ENCODE measurements around the gene MUC5AC. TPM values are rescaled to one million over a fixed set of nuclear protein-coding genes. Genes with fewer than 3 reads are reported as not detected.

Gene MUC5AC
- not detected in 2 replicates for total RNA-seq

DNA sequence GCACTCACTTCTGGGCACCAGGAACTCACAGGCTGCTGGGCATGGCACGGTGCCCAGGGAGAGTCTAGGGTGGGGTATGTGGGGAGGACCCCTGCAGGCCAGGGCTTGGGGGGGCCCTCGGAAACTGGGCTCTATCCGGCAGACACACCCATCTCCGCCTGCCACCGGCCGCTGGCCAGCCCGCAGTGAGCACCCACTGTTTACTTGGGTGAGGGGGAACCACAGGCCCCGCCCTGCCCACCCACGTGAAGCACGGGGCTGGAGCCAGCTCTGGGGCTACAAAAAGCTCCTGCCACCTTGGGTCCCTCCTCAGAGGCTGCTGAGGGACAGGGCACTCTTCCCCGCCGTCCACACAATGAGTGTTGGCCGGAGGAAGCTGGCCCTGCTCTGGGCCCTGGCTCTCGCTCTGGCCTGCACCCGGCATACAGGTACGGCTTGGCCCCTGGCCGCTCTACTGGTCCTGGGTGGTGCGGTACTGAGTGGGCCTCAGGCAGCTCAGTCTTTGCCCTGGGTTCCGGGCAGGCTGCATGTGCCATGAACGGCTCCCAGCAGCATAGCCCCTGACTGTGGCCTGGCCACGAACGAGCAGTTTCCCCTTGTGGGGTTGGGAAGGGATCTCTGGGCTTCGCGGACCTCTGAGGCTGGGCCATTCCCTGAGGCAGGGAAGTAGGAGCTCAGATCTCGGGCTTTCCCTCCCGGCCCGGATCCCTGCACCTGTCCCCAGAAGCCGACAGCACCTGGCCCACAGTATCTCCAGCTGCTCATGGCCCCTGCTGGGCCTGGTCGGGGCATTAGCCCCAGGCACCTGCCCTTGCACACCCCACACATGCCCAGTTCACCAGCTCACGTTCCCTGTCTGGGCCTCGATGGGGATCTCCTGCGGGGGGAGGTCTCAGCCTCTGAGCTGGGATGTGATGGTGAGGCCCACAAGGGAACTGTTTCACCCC is at the start of gene MUC5AC:
Gene MUC5AC (plus strand): TSS at position 309 of the 947 bp plus-strand sequence. CDS start 47 bp downstream, at position 356.
- DNase-seq (peak; percentile 6), ATAC-seq (ENCODE audit: low read depth) (no peak)
- CTCF ChIA-PET: no interaction called here
- H3K4me1 Mint-ChIP-seq: no peaks in the 10 kb centered on the region
- no peak within 1 kb of the TSS for H3K27ac Mint-ChIP-seq
- no peak within 1 kb of the TSS for H3K4me3 Mint-ChIP-seq
- no peaks in the 10 kb centered on the region for H3K27me3 Mint-ChIP-seq
- TF ChIP-seq, protein P1, sequence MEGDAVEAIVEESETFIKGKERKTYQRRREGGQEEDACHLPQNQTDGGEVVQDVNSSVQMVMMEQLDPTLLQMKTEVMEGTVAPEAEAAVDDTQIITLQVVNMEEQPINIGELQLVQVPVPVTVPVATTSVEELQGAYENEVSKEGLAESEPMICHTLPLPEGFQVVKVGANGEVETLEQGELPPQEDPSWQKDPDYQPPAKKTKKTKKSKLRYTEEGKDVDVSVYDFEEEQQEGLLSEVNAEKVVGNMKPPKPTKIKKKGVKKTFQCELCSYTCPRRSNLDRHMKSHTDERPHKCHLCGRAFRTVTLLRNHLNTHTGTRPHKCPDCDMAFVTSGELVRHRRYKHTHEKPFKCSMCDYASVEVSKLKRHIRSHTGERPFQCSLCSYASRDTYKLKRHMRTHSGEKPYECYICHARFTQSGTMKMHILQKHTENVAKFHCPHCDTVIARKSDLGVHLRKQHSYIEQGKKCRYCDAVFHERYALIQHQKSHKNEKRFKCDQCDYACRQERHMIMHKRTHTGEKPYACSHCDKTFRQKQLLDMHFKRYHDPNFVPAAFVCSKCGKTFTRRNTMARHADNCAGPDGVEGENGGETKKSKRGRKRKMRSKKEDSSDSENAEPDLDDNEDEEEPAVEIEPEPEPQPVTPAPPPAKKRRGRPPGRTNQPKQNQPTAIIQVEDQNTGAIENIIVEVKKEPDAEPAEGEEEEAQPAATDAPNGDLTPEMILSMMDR (IDR thresholded peaks at IDR 0.05): no peak
- intact Hi-C loops (cut with micrococcal nuclease): no loop called here
- no peaks in the 10 kb centered on the region for H3K36me3 Mint-ChIP-seq (ENCODE audit: low read depth)
- POLR2A ChIA-PET: no interaction called here
- no peaks in the 10 kb centered on the region for H3K9me3 Mint-ChIP-seq

DNA sequence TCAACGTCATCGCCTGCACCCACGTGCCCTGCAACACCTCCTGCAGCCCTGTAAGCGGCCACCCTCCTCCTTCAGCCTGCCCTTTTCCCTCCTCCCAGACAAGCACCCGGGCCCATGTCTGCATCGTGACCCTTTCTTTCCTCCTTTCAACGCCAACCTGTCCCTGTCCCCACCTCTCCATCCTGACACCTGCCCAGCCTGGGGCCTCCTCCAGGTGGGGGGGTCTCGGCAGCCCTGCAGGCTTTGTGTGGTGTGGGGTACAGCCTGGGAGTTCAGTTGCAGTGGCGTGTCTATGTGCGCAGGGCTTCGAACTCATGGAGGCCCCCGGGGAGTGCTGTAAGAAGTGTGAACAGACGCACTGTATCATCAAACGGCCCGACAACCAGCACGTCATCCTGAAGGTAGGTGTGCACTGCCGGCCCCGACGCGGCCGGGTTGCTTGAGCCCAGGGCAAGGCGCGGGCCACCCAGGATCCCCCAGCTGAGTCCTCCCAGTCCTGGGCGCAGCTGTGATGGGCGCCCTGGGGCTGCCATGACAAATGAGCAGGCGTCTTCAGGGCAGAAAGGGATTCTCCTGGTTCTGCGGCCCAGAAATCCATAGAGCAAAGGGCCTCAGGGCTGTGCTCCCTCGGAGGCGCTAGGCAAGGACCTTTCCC is 49.4 kb upstream of the MUC5AC start:
- ATAC-seq (ENCODE audit: low read depth) (no peak), DNase-seq (no peak)
- ChIA-PET CTCF (no interaction called here), POLR2A (no interaction called here)
- TF ChIP-seq, protein P1 (IDR thresholded peaks at IDR 0.05): no peak
- H3K36me3 Mint-ChIP-seq (ENCODE audit: low read depth): no peaks in the 10 kb centered on the region
- intact Hi-C loops (cut with micrococcal nuclease): no loop called here
- no peak overlapping the region for H3K4me3 Mint-ChIP-seq
- H3K27me3 Mint-ChIP-seq: no peaks in the 10 kb centered on the region
- H3K4me1 Mint-ChIP-seq: no peaks in the 10 kb centered on the region
- no peaks in the 10 kb centered on the region for H3K9me3 Mint-ChIP-seq
- H3K27ac Mint-ChIP-seq: no peak overlapping the region

GRCh38 chr11:1109101-1109917 is 48.4 kb upstream of the MUC5AC start:
- TF ChIP-seq, protein P1 (IDR thresholded peaks at IDR 0.05): no peak
- Mint-ChIP-seq H3K27ac (no peak overlapping the region), H3K4me1 (no peaks in the 10 kb centered on the region), H3K27me3 (no peaks in the 10 kb centered on the region), H3K4me3 (no peak overlapping the region), H3K9me3 (no peaks in the 10 kb centered on the region), H3K36me3 (ENCODE audit: low read depth) (no peaks in the 10 kb centered on the region)
- CTCF ChIA-PET: no interaction called here
- intact Hi-C loops (cut with micrococcal nuclease): no loop called here
- POLR2A ChIA-PET: no interaction called here
- DNase-seq (no peak), ATAC-seq (ENCODE audit: low read depth) (no peak)

DNA sequence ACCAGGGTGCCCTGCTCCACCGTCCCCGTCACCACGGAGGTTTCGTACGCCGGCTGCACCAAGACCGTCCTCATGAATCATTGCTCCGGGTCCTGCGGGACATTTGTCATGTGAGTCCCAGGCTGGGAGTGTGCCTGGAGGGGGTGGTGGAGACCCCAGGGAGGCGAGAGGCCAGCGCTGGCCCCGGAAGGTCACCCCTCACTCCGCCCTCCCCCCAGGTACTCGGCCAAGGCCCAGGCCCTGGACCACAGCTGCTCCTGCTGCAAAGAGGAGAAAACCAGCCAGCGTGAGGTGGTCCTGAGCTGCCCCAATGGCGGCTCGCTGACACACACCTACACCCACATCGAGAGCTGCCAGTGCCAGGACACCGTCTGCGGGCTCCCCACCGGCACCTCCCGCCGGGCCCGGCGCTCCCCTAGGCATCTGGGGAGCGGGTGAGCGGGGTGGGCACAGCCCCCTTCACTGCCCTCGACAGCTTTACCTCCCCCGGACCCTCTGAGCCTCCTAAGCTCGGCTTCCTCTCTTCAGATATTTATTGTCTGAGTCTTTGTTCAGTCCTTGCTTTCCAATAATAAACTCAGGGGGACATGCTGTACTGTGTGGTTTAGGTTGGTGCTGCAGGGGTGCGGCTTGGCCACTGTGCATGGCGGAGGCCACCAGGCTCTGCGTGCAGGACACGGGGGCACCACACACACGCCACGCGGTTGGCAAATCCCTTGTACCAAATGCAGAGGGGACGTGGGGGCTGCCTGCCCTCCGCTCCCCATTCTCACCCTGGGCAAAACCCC is 47.6 kb upstream of the MUC5AC start:
- intact Hi-C loops (cut with micrococcal nuclease): no loop called here
- Mint-ChIP-seq H3K27me3 (no peaks in the 10 kb centered on the region), H3K4me1 (no peaks in the 10 kb centered on the region), H3K9me3 (no peaks in the 10 kb centered on the region), H3K36me3 (ENCODE audit: low read depth) (no peaks in the 10 kb centered on the region), H3K4me3 (no peak overlapping the region), H3K27ac (no peak overlapping the region)
- TF ChIP-seq, protein P1 (IDR thresholded peaks at IDR 0.05): no peak
- ATAC-seq (ENCODE audit: low read depth): no peak
- CTCF ChIA-PET: no interaction called here
- DNase-seq: no peak
- POLR2A ChIA-PET: no interaction called here
